HG03045 (cell line): ENCODE results near the gene GLYATL3.

Source experiments
- ATAC-seq: cut with Tn5 transposase; IDR thresholded peaks from one replicate; pipeline ENCODE4 v1.9.1; 2021; ENCODE audit warnings: mild to moderate bottlenecking, moderate library complexity; ENCODE audit not compliant: unreplicated experiment

The GLYATL3 gene

GRCh38 chr6:49543087-49543858 is 43.5 kb downstream of the GLYATL3 start:
- ATAC-seq: no peak

- no peak for ATAC-seq
These were observed 46.6 kb downstream of the GLYATL3 start for GRCh38 chr6:49546331-49546730.

- no peak for ATAC-seq
These were observed 49.0 kb downstream of the GLYATL3 start for GRCh38 chr6:49548613-49549304.

GRCh38 chr6:49549691-49550491 is 50.2 kb downstream of the GLYATL3 start:
- no peak for ATAC-seq

- peak; percentile 79 for ATAC-seq
These were observed 50.9 kb downstream of the GLYATL3 start, which contains the start of gene C6orf141 for GRCh38 chr6:49550492-49551077. Gene C6orf141, plus strand, starts transcription at chr6:49550668. Its CDS starts 125 bp downstream, at chr6:49550793.

- ATAC-seq: peak; percentile 44
These were observed 51.5 kb downstream of the GLYATL3 start for GRCh38 chr6:49551078-49551865.

GRCh38 chr6:49551866-49552129 is 52.1 kb downstream of the GLYATL3 start:
- peak; percentile 61 for ATAC-seq

- no peak for ATAC-seq
These were observed 52.9 kb downstream of the GLYATL3 start for GRCh38 chr6:49552596-49552995.

- no peak for ATAC-seq
These were observed 53.7 kb downstream of the GLYATL3 start for GRCh38 chr6:49553384-49553783.

GRCh38 chr6:49555951-49556350 is 56.2 kb downstream of the GLYATL3 start:
- no peak for ATAC-seq

GRCh38 chr6:49556429-49556837 is 56.7 kb downstream of the GLYATL3 start:
- no peak for ATAC-seq

- ATAC-seq: no peak
These were observed 57.5 kb downstream of the GLYATL3 start for GRCh38 chr6:49557177-49557576.

GRCh38 chr6:49558238-49558637 is 58.5 kb downstream of the GLYATL3 start:
- ATAC-seq: no peak

GRCh38 chr6:49563006-49563886 is 63.5 kb downstream of the GLYATL3 start:
- no peak for ATAC-seq

GRCh38 chr6:49564552-49564951 is 64.8 kb downstream of the GLYATL3 start:
- ATAC-seq: no peak

GRCh38 chr6:49565261-49565660 is 65.5 kb downstream of the GLYATL3 start:
- no peak for ATAC-seq

GRCh38 chr6:49565855-49566254 is 66.1 kb downstream of the GLYATL3 start:
- ATAC-seq: no peak

- no peak for ATAC-seq
These were observed 70.9 kb downstream of the GLYATL3 start for GRCh38 chr6:49570474-49571079.

- ATAC-seq: no peak
These were observed 76.9 kb downstream of the GLYATL3 start for GRCh38 chr6:49576618-49577017.
